AG10803 (cell line): ENCODE measurements around the gene KCNH2.

Experiments used
- DNase-seq: peaks from one replicate; pipeline ENCODE4 v3.0.0; 2010; ENCODE audit warnings: low read depth
- H3K4me3 ChIP-seq: 2 replicates; pipeline ENCODE4 v1.5.1; 2011; ENCODE audit warnings: mild to moderate bottlenecking, low read length, control low read depth
- TF ChIP-seq, protein P1 (sequence below): conservative IDR thresholded peaks from 2 replicates; pipeline ENCODE4 v1.5.1; 2011; ENCODE audit warnings: mild to moderate bottlenecking, low read length, control low read depth, inconsistent platforms

The KCNH2 gene

DNA sequence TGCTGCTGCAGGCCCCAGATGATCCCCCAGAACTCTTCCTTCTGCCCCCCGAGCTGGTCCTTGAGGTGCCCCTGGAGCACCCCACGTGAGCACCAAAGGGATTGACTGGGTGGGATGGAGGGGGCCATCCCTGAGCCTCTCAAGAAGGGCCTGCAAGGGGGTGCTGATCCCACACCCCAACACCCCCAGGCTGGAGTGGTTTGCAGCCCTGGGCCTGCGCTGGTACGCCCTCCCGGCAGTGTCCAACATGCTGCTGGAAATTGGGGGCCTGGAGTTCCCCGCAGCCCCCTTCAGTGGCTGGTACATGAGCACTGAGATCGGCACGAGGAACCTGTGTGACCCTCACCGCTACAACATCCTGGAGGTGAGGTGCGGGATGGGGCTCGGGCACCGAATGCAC, 20.9 kb upstream of the KCNH2 start:
- no peak for DNase-seq
- no peak overlapping the region for H3K4me3 ChIP-seq
- TF ChIP-seq, protein P1, sequence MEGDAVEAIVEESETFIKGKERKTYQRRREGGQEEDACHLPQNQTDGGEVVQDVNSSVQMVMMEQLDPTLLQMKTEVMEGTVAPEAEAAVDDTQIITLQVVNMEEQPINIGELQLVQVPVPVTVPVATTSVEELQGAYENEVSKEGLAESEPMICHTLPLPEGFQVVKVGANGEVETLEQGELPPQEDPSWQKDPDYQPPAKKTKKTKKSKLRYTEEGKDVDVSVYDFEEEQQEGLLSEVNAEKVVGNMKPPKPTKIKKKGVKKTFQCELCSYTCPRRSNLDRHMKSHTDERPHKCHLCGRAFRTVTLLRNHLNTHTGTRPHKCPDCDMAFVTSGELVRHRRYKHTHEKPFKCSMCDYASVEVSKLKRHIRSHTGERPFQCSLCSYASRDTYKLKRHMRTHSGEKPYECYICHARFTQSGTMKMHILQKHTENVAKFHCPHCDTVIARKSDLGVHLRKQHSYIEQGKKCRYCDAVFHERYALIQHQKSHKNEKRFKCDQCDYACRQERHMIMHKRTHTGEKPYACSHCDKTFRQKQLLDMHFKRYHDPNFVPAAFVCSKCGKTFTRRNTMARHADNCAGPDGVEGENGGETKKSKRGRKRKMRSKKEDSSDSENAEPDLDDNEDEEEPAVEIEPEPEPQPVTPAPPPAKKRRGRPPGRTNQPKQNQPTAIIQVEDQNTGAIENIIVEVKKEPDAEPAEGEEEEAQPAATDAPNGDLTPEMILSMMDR: no peak

DNA sequence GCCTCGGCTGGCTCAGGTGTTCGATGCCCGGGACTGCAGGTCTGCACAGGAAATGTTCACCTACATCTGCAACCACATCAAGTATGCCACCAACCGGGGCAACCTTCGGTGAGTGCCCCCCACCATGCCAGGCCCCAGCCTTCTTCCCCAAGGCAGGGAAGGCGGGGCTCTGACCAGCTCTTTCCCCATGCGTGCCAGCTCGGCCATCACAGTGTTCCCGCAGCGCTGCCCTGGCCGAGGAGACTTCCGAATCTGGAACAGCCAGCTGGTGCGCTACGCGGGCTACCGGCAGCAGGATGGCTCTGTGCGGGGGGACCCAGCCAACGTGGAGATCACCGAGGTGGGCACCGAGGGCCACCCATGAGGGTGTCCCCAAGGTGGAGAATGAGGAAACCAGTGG, 20.2 kb upstream of the KCNH2 start:
- no peak for DNase-seq
- TF ChIP-seq, protein P1: no peak
- no peak overlapping the region for H3K4me3 ChIP-seq

DNA sequence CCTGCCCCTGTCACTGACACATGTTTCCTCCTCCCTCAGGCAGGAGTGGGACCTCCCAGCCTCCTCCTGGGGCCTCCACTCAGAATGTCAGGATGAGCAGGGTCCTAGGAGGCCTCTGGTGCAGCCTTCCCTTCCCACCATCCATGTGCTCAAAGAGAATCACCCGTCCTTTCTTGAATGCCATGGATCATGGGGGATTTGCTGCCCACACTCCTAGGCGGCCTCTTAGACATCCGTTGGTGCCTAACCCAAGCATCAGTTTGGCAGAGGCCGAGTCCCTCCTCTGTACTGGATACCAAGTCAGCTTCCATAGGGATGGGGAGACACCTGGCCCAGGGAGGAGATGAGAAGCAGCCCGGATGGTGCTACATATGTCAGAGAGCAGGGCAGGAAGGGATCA, 19.7 kb upstream of the KCNH2 start:
- no peak overlapping the region for H3K4me3 ChIP-seq
- DNase-seq: no peak
- TF ChIP-seq, protein P1: no peak

DNA sequence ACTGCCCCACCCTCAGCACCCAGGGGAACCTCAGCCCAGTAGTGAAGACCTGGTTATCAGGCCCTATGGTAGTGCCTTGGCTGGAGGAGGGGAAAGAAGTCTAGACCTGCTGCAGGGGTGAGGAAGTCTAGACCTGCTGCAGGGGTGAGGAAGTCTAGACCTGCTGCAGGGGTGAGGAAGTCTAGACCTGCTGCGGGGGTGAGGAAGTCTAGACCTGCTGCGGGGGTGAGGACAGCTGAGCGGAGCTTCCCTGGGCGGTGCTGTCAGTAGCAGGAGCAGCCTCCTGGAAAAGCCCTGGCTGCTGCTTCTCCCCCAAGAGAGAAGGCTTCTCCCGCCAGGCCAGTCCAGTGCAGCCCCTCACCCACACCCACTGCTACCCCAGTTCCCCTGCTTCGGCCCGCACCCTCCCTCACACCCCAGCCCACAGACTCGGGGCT, 19.0 kb upstream of the KCNH2 start:
- no peak for DNase-seq
- TF ChIP-seq, protein P1: no peak
- H3K4me3 ChIP-seq: no peak overlapping the region

DNA sequence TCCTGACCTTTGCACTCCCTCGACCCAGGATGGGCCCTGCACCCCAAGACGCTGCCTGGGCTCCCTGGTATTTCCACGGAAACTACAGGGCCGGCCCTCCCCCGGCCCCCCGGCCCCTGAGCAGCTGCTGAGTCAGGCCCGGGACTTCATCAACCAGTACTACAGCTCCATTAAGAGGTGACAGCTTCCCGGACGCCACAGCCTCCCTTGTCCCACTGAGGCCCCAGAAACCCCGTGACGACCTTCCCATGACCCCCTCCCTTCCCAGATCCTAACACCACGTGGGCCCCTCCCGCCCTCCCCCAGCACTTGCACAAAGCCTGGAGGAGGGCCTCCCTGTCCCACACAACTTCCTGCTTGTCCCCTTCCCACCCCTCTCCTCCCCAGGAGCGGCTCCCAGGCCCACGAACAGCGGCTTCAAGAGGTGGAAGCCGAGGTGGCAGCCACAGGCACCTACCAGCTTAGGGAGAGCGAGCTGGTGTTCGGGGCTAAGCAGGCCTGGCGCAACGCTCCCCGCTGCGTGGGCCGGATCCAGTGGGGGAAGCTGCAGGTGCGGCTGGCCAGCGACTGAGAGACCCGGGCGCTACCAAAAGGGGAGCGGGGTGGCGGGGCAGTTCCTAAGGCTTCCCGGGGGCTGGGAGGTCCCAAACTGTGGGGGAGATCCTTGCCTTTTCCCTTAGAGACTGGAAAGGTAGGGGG, 18.4 kb upstream of the KCNH2 start:
- no peak overlapping the region for H3K4me3 ChIP-seq
- no peak for DNase-seq
- TF ChIP-seq, protein P1: no peak

DNA sequence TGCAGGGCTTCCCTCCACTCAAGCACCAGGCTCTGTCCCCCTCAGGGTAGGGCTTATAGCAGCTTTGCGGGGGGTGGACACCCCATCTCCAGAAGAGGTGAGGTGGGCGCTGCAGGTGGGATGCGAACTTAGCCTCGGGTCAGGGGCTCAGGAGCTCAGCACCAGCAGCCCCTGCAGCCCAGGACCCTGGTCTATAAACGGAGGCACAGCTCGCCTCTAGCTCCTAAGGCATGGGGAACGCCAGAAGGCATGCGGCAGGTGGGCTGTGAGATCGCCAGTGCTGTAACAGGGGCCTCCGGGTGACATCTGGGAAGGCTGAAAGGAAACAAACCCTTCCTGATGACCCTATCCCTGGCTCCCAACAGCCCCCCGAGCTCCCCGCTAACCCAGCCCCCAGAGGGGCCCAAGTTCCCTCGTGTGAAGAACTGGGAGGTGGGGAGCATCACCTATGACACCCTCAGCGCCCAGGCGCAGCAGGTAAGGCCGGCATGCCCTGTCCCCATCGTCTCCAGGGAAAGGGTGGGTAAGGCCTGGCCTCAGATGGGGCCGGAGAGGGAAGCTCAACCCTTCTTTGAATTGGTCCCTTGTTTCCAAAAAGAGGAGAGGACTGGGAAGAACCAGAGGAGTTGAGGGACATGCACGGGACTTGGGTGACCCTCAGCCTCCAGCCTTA, 16.9 kb upstream of the KCNH2 start:
- H3K4me3 ChIP-seq: no peak overlapping the region
- DNase-seq: no peak
- TF ChIP-seq, protein P1: no peak

DNA sequence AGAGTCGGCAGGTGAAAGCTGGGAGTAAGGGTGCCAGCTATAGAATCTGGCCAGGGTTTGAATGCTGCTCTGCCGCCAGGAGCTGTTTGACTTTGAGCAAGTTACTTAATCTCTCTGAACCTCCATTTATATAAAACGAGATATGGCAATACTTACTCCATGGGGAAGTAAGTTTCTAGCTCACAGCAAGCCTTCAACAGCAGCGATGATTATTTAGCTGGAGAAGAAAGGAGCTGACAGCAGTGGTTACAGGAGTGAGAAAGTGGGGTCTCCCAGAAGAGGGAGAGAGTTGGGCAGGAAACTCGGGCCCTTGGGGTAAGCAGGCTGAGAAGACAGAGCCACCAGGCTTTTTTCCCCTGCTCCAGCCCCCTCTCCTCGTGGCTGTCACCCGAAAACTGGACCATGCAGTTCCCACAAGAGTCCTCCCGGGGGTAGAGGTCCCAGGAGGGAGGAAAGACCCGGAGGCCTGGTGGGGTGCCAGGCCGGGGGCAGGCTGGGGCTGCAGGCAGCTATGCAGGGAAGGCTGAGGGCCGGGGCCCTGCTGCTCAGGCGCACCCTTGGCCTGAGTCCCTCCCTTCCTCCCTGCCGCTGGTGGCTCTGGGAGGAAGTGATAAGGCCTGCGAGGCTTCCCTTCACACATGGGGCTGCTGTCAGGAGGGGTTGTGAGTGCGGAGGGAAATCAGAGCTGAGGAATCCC, 16.2 kb upstream of the KCNH2 start:
- TF ChIP-seq, protein P1: no peak
- no peak overlapping the region for H3K4me3 ChIP-seq

More for the DNA sequence above, 16.2 kb upstream of the KCNH2 start:
- no peak for DNase-seq
